ENCODE measurements around the gene DGLUCY.
"Not testable (repeated sequence)": the region's sequence is repeated elsewhere in the genome, so short reads cannot be mapped to it uniquely, and the experiment has no call there.

The DGLUCY gene

DNA sequence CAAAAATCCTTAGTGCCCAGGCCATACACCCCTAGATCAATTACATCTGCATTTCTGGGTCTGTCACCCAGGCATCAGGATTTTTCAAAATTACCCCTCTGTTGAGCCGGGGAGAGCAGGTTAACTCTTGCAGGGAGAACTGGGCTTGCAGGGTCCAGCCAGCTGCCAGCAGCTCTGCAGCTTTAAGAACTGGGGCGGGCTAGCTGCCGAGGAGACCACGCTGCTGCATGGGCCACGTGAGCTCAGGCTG lies at the start of gene DGLUCY:
Gene DGLUCY (plus strand): TSS at position 245 of the 250 bp plus-strand sequence. CDS start 46,222 bp downstream, outside the sequence.
- peak in 1 of 2 donors; percentile 27 for DNase-seq (ENCODE audit: low read depth in 2 of 2, low spot score in 1 of 2)

DNA sequence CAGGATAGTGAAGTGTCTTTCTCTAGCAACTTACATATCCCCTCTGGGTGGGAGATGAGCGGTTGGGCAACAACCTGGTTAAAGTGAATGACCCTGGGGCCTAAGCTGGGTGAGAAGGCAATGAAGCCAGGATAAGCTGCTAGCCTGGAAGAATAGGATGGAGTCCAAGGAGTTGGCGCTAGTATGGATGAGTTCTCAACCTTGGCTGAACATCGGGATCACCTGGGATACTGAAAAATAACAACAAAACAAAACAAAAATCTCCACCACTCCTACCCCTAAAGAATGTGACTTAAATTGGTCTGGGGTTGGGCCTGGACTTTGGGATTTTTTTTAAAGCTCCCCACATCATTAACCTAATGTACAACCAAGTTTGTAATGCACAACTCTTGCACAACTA lies 48.6 kb upstream of the DGLUCY start:
- DNase-seq (ENCODE audit: low read depth in 2 of 2, low spot score in 1 of 2), result no peak

- DNase-seq (ENCODE audit: low read depth in 2 of 2, low spot score in 1 of 2), result no peak
Observed at GRCh38 chr14:91067186-91067585, 46.7 kb upstream of the DGLUCY start.

DNA sequence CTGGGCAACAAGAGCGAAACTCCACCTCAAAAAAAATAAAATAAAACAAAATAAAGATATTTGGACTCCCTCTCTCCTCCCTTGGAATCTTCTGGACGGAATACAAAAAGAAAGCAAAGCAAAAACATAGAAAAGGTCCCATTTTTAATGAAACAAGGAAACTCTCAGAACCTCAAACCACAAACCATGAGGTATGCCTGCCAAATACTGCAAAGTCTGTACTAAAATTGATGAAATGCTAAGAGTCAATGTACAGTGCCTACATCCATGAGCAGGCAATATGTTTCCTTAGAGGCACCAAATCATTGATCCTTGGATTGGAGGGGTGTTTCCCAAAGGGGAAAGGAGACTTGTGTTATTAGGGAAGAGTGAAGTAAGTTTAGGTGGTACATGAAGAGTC lies 45.2 kb upstream of the DGLUCY start:
- no peak for DNase-seq (ENCODE audit: low read depth in 2 of 2, low spot score in 1 of 2)

- DNase-seq (ENCODE audit: low read depth in 2 of 2, low spot score in 1 of 2), result no peak
Observed at GRCh38 chr14:91070572-91070971, 43.3 kb upstream of the DGLUCY start.

GRCh38 chr14:91075553-91075952 lies 38.3 kb upstream of the DGLUCY start:
- DNase-seq (ENCODE audit: low read depth in 2 of 2, low spot score in 1 of 2), result no peak

GRCh38 chr14:91078095-91078737 lies 35.7 kb upstream of the DGLUCY start:
- no peak for DNase-seq (ENCODE audit: low read depth in 2 of 2, low spot score in 1 of 2)

DNA sequence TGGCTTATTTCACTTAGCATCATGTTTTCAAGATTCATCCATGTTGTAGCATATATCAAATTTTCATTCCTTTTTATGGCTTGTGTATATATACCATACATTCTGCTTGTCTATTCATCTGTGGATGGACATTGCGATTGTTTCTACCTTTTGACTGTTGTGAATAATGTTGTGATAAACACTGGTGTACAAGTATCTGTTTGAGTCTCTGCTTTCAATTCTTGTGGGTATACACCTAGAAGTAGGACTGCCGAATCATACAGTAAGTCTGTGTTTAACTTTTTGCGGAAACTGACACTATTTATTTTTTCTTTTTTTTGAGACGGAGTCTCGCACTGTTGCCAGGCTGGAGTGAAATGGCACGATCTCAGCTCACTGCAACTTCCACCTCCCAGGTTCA lies 33.8 kb upstream of the DGLUCY start:
- DNase-seq (ENCODE audit: low read depth in 2 of 2, low spot score in 1 of 2), result no peak

DNA sequence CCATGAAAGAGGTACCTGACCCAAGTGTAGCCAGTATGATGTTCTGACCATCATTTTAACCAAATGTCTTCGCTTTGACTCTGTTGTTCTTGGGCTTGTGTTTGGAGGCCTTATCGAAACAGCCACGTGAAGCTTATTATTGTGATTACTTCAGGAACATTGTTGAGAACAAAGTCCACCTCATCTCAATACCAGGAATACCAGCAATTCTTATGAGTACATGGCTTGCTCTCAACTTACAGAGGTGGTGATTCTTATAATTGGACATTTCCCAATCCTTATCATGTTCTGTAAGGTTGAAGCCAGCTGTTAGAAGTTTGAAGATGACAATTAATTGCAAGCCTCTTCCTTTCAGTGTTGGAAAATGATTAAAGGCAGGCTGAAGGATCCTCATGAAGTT lies 31.6 kb upstream of the DGLUCY start:
- no peak for DNase-seq (ENCODE audit: low read depth in 2 of 2, low spot score in 1 of 2)

DNA sequence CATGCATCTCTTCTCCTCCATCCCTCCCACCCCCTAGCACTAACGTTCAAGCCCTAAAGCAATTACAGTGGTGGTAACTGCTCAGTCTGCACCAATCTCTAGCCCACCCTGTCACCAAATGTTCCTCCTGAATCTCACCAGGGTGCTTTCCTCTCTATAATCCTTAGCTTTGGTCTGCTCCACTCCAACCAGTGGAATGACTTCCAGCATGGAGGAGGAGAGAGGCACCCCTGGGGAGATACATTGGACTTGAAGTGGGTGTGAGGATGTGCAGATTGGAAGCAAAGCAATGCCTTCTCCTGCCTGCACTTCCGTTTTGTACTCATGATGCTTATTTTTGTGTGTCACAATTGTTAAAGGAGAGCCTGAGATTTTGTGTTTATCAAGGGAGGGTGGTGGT lies 29.4 kb upstream of the DGLUCY start:
- no peak for DNase-seq (ENCODE audit: low read depth in 2 of 2, low spot score in 1 of 2)

GRCh38 chr14:91087470-91087869 lies 26.4 kb upstream of the DGLUCY start:
- DNase-seq (ENCODE audit: low read depth in 2 of 2, low spot score in 1 of 2), result not testable (repeated sequence)

GRCh38 chr14:91088585-91089235 lies 25.2 kb upstream of the DGLUCY start:
- DNase-seq (ENCODE audit: low read depth in 2 of 2, low spot score in 1 of 2), result no peak

GRCh38 chr14:91089958-91090535 lies 23.8 kb upstream of the DGLUCY start:
- DNase-seq (ENCODE audit: low read depth in 2 of 2, low spot score in 1 of 2), result no peak

DNA sequence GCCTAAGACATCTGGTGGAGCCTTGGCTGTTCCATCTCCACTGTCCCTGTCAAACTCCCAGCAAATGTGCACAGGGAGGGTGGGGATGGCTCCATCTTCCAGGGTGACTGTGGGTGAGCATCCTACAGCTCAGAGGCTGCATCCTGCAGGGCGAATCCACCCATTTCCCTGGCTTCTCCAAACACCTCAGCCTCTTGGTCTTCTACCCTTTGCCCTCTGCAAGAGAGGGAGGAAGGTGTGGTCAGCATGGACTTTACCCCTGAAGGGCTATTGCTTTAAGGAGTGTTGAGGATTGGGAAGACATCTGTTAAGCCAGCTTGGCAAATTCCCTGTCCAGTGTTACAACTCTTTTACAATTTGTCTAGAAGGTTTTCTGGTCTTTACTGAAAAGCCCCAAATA lies 23.1 kb upstream of the DGLUCY start:
- no peak for DNase-seq (ENCODE audit: low read depth in 2 of 2, low spot score in 1 of 2)

GRCh38 chr14:91092073-91092472 lies 21.8 kb upstream of the DGLUCY start:
- no peak for DNase-seq (ENCODE audit: low read depth in 2 of 2, low spot score in 1 of 2)

DNA sequence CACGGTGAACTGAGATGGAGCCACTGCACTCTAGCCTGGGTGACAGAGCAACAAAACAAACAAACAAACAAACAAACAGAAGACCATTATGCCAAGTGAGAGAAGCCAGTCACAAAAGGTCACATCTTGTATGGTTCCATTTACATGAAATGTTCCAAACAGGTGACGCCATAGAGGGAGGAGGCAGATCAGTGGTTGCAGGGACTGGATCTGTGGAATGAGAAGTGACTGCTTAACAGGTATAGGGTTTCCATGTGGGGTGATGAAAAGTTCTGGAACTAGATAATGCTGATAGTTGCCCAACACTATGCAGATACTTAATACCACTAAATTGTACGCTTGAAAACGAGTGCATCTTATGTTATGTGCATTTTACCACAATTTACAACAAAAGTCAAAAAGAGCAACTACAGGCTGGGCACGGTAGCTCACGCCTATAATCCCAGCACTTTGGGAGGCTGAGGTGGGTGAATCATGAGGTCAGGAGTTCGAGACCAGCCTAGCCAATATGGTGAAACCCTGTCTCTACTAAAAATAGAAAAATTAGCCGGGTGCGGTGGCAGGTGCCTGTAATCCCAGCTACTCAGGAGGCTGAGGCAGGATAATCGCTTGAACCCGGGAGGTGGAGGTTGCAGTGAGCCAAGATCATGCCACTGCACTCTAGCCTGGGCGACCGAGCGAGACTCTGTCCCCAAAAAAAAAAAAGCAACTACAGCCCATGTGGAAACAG lies 20.0 kb upstream of the DGLUCY start:
- DNase-seq (ENCODE audit: low read depth in 2 of 2, low spot score in 1 of 2), result not testable (repeated sequence)

GRCh38 chr14:91094772-91095171 lies 19.1 kb upstream of the DGLUCY start:
- DNase-seq (ENCODE audit: low read depth in 2 of 2, low spot score in 1 of 2), result no peak

- DNase-seq (ENCODE audit: low read depth in 2 of 2, low spot score in 1 of 2), result no peak
Observed at GRCh38 chr14:91095178-91095577, 18.7 kb upstream of the DGLUCY start.

- not testable (repeated sequence) for DNase-seq (ENCODE audit: low read depth in 2 of 2, low spot score in 1 of 2)
Observed at GRCh38 chr14:91097657-91098056, 16.2 kb upstream of the DGLUCY start.

DNA sequence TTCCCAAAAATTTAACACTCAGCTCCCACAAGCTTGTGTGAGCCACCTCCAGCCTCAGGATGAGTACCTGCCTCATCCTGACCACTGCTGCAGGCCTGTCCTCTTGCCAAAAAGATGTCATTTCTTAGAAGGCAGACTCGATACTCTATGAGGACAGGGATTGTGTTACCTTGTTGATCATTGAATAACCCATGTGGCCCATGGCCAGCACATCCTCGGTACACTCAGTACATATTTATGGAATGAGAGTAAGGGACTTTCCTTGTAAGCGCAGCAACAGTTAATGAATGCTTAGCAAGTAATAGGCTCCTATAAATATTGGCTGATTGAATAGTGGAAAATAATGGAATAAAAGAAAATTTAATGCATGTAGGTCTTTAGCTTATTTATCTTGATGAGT lies 15.3 kb upstream of the DGLUCY start:
- no peak for DNase-seq (ENCODE audit: low read depth in 2 of 2, low spot score in 1 of 2)

DNA sequence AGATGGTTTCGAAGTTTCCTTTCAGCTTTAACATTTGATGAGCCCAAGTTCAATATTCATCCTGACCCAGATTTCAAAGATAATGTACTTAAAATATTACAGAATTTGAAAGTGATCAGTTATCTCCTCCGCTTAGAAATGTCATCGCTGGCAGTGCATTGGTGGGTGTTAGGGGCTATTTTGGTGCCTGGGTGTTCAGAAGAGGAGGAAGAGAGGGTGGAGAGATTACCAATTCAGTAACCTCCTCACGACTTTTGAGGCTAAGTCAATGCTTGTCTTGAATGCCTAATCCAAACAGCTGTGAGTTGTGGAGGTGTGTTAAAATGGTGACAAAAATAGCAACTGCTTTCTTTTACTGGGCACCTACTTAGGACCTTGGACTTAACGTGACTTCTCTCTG lies 13.8 kb upstream of the DGLUCY start:
- no peak for DNase-seq (ENCODE audit: low read depth in 2 of 2, low spot score in 1 of 2)

- DNase-seq (ENCODE audit: low read depth in 2 of 2, low spot score in 1 of 2), result no peak
Observed at GRCh38 chr14:91103116-91103515, 10.8 kb upstream of the DGLUCY start.

Data from stimulated activated CD8-positive, alpha-beta memory T cell treated with anti-CD3 and anti-CD28 coated beads, Interleukin-4, amount 100 ng/mL, for 4 hours (primary cell).